ENCODE results near the gene LDLRAD2. TPM values are rescaled to one million over a fixed set of nuclear protein-coding genes. Genes with fewer than 3 reads are reported as not detected.
"Not testable (repeated sequence)": the region's sequence is repeated elsewhere in the genome, so short reads cannot be mapped to it uniquely, and the experiment has no call there.

The LDLRAD2 gene
- total RNA-seq, 4 donors from 2014 or later, result not detected

DNA sequence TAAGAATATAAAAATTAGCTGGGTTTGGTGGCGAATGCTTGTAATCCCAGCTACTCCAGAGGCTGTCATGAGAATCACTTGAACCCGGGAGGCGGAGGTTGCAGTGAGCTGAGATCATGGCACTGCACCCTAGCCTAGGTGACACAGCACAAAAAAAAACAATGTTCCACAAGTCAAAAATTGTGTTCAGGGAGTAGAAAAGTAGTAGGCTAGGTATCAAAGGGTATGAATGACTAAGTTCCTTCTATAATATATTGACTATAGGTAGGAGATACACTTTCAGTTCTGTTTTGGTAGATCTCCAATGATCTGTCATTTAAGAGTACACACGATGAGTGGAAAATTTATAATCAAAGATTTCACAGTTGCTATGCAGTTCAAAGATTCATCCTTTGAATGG, 45.9 kb upstream of the LDLRAD2 start:
- intact Hi-C loops (cut with DNase I; ENCODE audit: low total_unique reads), result no loop called here
- peaks cover 29 to 37% of the 10 kb centered on the region in 2 donors for H3K4me1 ChIP-seq

DNA sequence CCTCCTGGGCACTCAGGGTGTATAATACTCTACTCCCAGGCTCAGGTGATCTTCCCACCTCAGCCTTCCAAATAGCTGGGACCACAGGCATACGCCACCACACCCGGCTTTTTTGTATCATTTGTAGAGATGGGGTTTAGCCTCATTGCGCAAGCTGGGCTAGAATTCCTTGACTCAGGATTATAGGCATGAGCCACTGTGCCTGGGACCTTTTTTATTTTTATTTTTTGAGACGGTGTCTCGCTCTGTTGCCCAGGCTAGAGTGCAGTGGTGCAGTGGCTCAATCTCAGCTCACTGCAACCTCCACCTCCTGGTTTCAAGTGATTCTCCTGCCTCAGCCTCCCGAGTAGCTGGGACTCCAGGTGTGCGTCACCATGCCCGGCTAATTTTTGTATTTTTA, 45.0 kb upstream of the LDLRAD2 start:
- H3K4me1 ChIP-seq, result peaks cover 29 to 37% of the 10 kb centered on the region in 2 donors
- ATAC-seq; H3K27ac ChIP-seq; H3K9me3 ChIP-seq; H3K27me3 ChIP-seq; H3K36me3 ChIP-seq; DNase-seq; intact Hi-C loops (cut with DNase I; ENCODE audit: low total_unique reads); H3K4me3 ChIP-seq: not testable (repeated sequence)
- in situ Hi-C loops (cut with MboI; ENCODE audit: low sequenced_read_pairs in 4 of 4), result loop anchor here in 1 of 4 donors (25.0 kb wide), 1 partner anchor 195 kb away; no protein-coding TSS in a partner anchor

More for the DNA sequence above, 45.9 kb upstream of the LDLRAD2 start:
- no peak for TF ChIP-seq POLR2A (IDR thresholded peaks at IDR 0.05)
- TF ChIP-seq, protein P1, sequence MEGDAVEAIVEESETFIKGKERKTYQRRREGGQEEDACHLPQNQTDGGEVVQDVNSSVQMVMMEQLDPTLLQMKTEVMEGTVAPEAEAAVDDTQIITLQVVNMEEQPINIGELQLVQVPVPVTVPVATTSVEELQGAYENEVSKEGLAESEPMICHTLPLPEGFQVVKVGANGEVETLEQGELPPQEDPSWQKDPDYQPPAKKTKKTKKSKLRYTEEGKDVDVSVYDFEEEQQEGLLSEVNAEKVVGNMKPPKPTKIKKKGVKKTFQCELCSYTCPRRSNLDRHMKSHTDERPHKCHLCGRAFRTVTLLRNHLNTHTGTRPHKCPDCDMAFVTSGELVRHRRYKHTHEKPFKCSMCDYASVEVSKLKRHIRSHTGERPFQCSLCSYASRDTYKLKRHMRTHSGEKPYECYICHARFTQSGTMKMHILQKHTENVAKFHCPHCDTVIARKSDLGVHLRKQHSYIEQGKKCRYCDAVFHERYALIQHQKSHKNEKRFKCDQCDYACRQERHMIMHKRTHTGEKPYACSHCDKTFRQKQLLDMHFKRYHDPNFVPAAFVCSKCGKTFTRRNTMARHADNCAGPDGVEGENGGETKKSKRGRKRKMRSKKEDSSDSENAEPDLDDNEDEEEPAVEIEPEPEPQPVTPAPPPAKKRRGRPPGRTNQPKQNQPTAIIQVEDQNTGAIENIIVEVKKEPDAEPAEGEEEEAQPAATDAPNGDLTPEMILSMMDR (IDR thresholded peaks at IDR 0.05 in 4 of 5, conservative IDR thresholded peaks at IDR 0.05 in 1 of 5), result no peak
- H3K36me3 ChIP-seq, result no peaks in the 10 kb centered on the region
- ATAC-seq (no peak), DNase-seq (no peak)
- no peak overlapping the region for H3K27ac ChIP-seq
- no peak overlapping the region for H3K4me3 ChIP-seq
- H3K27me3 ChIP-seq, result no peaks in the 10 kb centered on the region
- in situ Hi-C loops (cut with MboI; ENCODE audit: low sequenced_read_pairs in 4 of 4), result loop anchor here in 1 of 4 donors (25.0 kb wide), 1 partner anchor 196 kb away; no protein-coding TSS in a partner anchor
- H3K9me3 ChIP-seq, result no peaks in the 10 kb centered on the region

DNA sequence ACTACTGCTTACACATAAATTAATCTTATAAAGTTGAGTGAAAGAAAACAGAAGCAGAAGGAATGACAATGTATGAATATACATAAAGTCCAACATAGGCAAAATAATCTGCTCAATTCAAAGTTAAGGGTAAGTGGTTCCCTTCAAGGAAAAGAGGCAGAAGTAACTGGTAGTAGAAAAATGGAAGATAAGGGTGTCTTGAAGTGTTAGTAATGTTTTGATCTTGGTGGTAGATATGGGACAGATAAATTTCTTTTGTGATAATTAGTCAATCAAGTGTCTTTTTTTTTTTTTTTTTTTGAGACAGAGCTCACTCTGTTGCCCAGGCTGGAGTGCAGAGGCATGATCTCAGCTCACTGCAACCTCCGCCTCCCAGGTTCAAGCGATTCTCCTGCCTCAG, 41.9 kb upstream of the LDLRAD2 start:
- intact Hi-C loops (cut with DNase I; ENCODE audit: low total_unique reads) (no loop called here), in situ Hi-C loops (cut with MboI; ENCODE audit: low sequenced_read_pairs in 4 of 4) (loop anchor here in 1 of 4 donors (25.0 kb wide), 1 partner anchor 192 kb away; no protein-coding TSS in a partner anchor)
- H3K4me1 ChIP-seq, result peaks cover 6 to 12% of the 10 kb centered on the region in 2 donors
- no peak overlapping the region for H3K27ac ChIP-seq
- ATAC-seq (no peak), DNase-seq (no peak)
- TF ChIP-seq, protein P1 (IDR thresholded peaks at IDR 0.05 in 4 of 5, conservative IDR thresholded peaks at IDR 0.05 in 1 of 5), result no peak
- no peak for TF ChIP-seq POLR2A (IDR thresholded peaks at IDR 0.05)
- H3K36me3 ChIP-seq, result no peaks in the 10 kb centered on the region
- no peak overlapping the region for H3K4me3 ChIP-seq
- H3K27me3 ChIP-seq, result no peaks in the 10 kb centered on the region
- no peaks in the 10 kb centered on the region for H3K9me3 ChIP-seq

DNA sequence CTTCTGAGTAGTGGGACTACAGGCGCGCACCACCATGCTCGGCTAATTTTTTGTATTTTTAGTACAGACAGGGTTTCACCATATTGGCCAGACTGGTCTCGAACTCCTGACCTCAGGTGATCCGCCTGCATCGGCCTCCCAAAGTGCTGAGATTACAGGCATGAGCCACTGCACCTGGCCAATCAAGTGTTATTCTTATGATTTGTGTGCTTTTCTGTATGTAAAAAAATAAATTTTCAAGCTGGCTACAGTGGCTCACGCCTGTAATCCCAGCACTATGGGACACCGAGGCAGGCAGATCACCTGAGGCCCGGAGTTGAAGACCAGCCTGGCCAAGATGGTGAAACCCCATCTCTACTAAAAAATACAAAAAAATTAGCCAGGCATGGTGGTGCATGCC, 41.5 kb upstream of the LDLRAD2 start:
- H3K27ac ChIP-seq; H3K4me1 ChIP-seq; intact Hi-C loops (cut with DNase I; ENCODE audit: low total_unique reads); DNase-seq; H3K9me3 ChIP-seq; H3K4me3 ChIP-seq; H3K36me3 ChIP-seq; H3K27me3 ChIP-seq; ATAC-seq: not testable (repeated sequence)
- in situ Hi-C loops (cut with MboI; ENCODE audit: low sequenced_read_pairs in 4 of 4), result loop anchor here in 1 of 4 donors (25.0 kb wide), 1 partner anchor 192 kb away; no protein-coding TSS in a partner anchor

DNA sequence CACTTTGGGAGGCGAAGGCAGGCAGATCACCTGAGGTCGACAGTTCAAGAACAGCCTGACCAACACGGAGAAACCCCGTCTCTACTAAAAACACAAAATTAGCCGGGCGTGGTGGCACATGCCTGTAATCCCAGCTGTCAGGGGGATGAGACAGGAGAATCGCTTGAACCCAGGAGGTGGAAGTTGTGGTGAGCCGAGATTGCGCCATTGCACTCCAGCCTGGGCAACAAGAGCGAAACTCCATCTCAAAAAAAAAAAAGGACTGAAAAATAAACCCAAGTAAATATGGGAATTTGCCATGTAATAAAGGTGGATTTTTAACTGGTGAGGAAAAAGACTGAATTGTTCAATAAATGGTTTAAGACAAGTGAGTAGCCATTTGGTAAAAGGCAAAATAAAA, 40.4 kb upstream of the LDLRAD2 start:
- ATAC-seq; H3K36me3 ChIP-seq; H3K27me3 ChIP-seq; intact Hi-C loops (cut with DNase I; ENCODE audit: low total_unique reads); H3K4me3 ChIP-seq; DNase-seq; H3K4me1 ChIP-seq; H3K27ac ChIP-seq; H3K9me3 ChIP-seq: not testable (repeated sequence)
- in situ Hi-C loops (cut with MboI; ENCODE audit: low sequenced_read_pairs in 4 of 4), result loop anchor here in 1 of 4 donors (25.0 kb wide), 1 partner anchor 191 kb away; no protein-coding TSS in a partner anchor

DNA sequence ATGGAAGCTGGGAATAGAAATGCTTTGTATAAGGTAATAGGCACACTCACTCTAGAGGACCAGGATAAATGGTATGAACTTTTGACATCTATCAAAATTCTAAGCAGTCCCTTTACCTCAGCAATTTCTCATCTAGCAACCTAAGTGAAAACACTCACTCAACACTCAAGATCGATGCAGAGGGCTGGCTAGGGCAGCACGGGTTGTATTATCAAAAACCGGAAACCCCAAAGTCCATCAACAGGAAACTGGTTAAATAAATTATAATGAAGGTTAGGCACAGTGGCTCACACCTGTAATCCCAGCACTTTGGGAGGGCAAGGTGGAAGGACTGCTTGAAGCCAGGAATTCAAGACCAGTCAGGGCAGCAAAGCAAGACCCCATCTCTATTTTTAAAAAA, 38.5 kb upstream of the LDLRAD2 start:
- H3K9me3 ChIP-seq, result no peaks in the 10 kb centered on the region
- no peak overlapping the region for H3K27ac ChIP-seq

More for the DNA sequence above, 38.5 kb upstream of the LDLRAD2 start:
- intact Hi-C loops (cut with DNase I; ENCODE audit: low total_unique reads), result no loop called here
- H3K36me3 ChIP-seq, result no peaks in the 10 kb centered on the region
- peaks cover 3 to 5% of the 10 kb centered on the region in 2 donors for H3K4me1 ChIP-seq
- no peak for TF ChIP-seq POLR2A (IDR thresholded peaks at IDR 0.05)
- TF ChIP-seq, protein P1 (IDR thresholded peaks at IDR 0.05 in 4 of 5, conservative IDR thresholded peaks at IDR 0.05 in 1 of 5), result no peak
- no peaks in the 10 kb centered on the region for H3K27me3 ChIP-seq
- in situ Hi-C loops (cut with MboI; ENCODE audit: low sequenced_read_pairs in 4 of 4), result loop anchor here in 1 of 4 donors (25.0 kb wide), 1 partner anchor 189 kb away; no protein-coding TSS in a partner anchor
- ATAC-seq (no peak), DNase-seq (no peak)
- no peak overlapping the region for H3K4me3 ChIP-seq

Measured in gastrocnemius medialis (tissue), 4 donors.